HepG2 (cell line): ENCODE data around the gene GPATCH3. TPM values are rescaled to one million over a fixed set of nuclear protein-coding genes. Genes with fewer than 3 reads are reported as not detected.

Source experiments
- AGO1 ChIP-seq: fragments of 200-400 bp; formaldehyde crosslinking; IDR thresholded peaks from 2 replicates; pipeline ENCODE4 v1.6.1; 2017; ENCODE audit warnings: mild to moderate bottlenecking, low read depth, low read length, moderate library complexity; ENCODE audit not compliant: poor library complexity, severe bottlenecking
- AHR ChIP-seq: IDR thresholded peaks from 2 replicates; pipeline ENCODE4 v1.6.1; 2018; ENCODE audit warnings: missing genetic modification reagents, missing compliant biosample characterization
- DR1 ChIP-seq: sonication (generic); formaldehyde crosslinking; IDR thresholded peaks from 2 replicates; pipeline ENCODE4 v1.8.0; 2021; ENCODE audit warnings: mild to moderate bottlenecking, missing genetic modification reagents, inconsistent platforms
- LCORL ChIP-seq, 2 experiments: fragments of 450-650 bp in 1 of 2; sonication (generic) in 1 of 2; formaldehyde crosslinking in 1 of 2; IDR thresholded peaks; 2 replicates each; pipeline versions ENCODE4 v1.5.0 to v1.6.1; 2017 to 2020; ENCODE audit warnings: antibody characterized with exemption in 1 of 2, missing genetic modification reagents in 1 of 2
- MIER3 ChIP-seq: IDR thresholded peaks from 2 replicates; pipeline ENCODE4 v1.6.1; 2016; ENCODE audit warnings: missing compliant biosample characterization, borderline replicate concordance
- PBX2 ChIP-seq: IDR thresholded peaks from 2 replicates; pipeline ENCODE4 v1.6.1; 2016; ENCODE audit warnings: control low read depth
- RAD51 ChIP-seq: fragments of 450-650 bp; IDR thresholded peaks from 2 replicates; pipeline ENCODE4 v1.6.1; 2016; ENCODE audit warnings: borderline replicate concordance
- TOE1 ChIP-seq: sonication (generic); formaldehyde crosslinking; IDR thresholded peaks from 2 replicates; pipeline ENCODE4 v1.4.0; 2020; ENCODE audit warnings: mild to moderate bottlenecking, missing genetic modification reagents
- TP53 ChIP-seq: sonication (generic); formaldehyde crosslinking; conservative IDR thresholded peaks from 2 replicates; pipeline ENCODE4 v1.4.0; 2020; ENCODE audit warnings: missing genetic modification reagents
- ZBTB7B ChIP-seq: sonication (generic); formaldehyde crosslinking; IDR thresholded peaks from 2 replicates; pipeline ENCODE4 v1.4.0; 2020; ENCODE audit warnings: missing genetic modification reagents
- ZNF10 ChIP-seq: sonication (generic); formaldehyde crosslinking; IDR thresholded peaks from 2 replicates; pipeline ENCODE4 v1.4.0; 2020; ENCODE audit warnings: mild to moderate bottlenecking, low read depth, missing genetic modification reagents, borderline replicate concordance
- ZNF274 ChIP-seq: sonication (generic); formaldehyde crosslinking; IDR thresholded peaks from 2 replicates; pipeline ENCODE4 v1.5.1; 2020; ENCODE audit warnings: mild to moderate bottlenecking, missing genetic modification reagents
- ZNF407 ChIP-seq: sonication (generic); formaldehyde crosslinking; IDR thresholded peaks from one replicate; pipeline ENCODE4 v1.5.1; 2020; ENCODE audit warnings: mild to moderate bottlenecking, missing genetic modification reagents; ENCODE audit errors: not compliant biosample characterization
- ZNF572 ChIP-seq: sonication (generic); formaldehyde crosslinking; IDR thresholded peaks from 2 replicates; pipeline ENCODE4 v1.5.1; 2020; ENCODE audit warnings: mild to moderate bottlenecking, missing genetic modification reagents
- ZNF598 ChIP-seq: sonication (generic); formaldehyde crosslinking; IDR thresholded peaks from 2 replicates; pipeline ENCODE4 v1.5.1; 2020; ENCODE audit warnings: mild to moderate bottlenecking, missing genetic modification reagents, borderline replicate concordance
- ZNF724P ChIP-seq: sonication (generic); formaldehyde crosslinking; IDR thresholded peaks from 2 replicates; pipeline ENCODE4 v1.8.0; 2022; ENCODE audit warnings: missing genetic modification reagents, borderline replicate concordance
- ZNF761 ChIP-seq: sonication (generic); formaldehyde crosslinking; conservative IDR thresholded peaks from 2 replicates; pipeline ENCODE4 v1.4.0; 2020; ENCODE audit warnings: mild to moderate bottlenecking, missing genetic modification reagents
- ZSCAN5A ChIP-seq: sonication (generic); formaldehyde crosslinking; IDR thresholded peaks from 2 replicates; pipeline ENCODE4 v1.8.0; 2022; ENCODE audit warnings: mild to moderate bottlenecking, missing genetic modification reagents, borderline replicate concordance
- polyA plus RNA-seq, 8 experiments: library from polyadenylated mRNA; depleted of rRNA in 3 of 8; stranded (reverse) in 7 of 8; unstranded in 1 of 8; fragments of >200 nt; fragmentation: Illumina TruSeq in 4 of 8; extraction: Trizol in 4 of 8; gene quantifications; 2 replicates each; pipeline versions ENCODE4 v1.2.1 to v1.2.3, GENCODE V29; 2011 to 2016; ENCODE audit warnings: low read depth in 4 of 8, missing spikeins in 1 of 8, mixed read lengths in 1 of 8; ENCODE audit not compliant: insufficient read depth in 1 of 8
- total RNA-seq, 5 experiments: library from RNA; depleted of rRNA; stranded (reverse); fragments of >200 nt; fragmentation: Illumina TruSeq; extraction: Trizol; gene quantifications; 2 replicates each; pipeline ENCODE4 v1.2.3, GENCODE V29; 2016; ENCODE audit warnings: low read depth in 1 of 5

GPATCH3 gene
- total and polyA plus RNA-seq, 2 of the 13 experiments (the other 11 are each of a cell fraction or from before 2014, with no cell fraction given): 8.3 to 11.0 TPM

- TF ChIP-seq ZNF407 (CRISPR knock-in tag) (peak; percentile 77), TOE1 (no peak; the same call in 1 of the 2 replicates), ZSCAN5A (CRISPR knock-in tag) (no peak; the same call in 1 of the 2 replicates), DR1 (CRISPR knock-in tag) (peak; percentile 97), ZNF761 (CRISPR knock-in tag) (peak; percentile 97), MIER3 (CRISPR knock-in tag) (peak; percentile 96), ZBTB7B (peak; percentile 98), ZNF10 (CRISPR knock-in tag) (no peak), AHR (0 out of 2 replicates have a peak, but pooled peaks have one; percentile 37), ZNF724P (no peak), ZNF572 (CRISPR knock-in tag) (no peak; the same call in 1 of the 2 replicates), PBX2 (CRISPR knock-in tag) (peak; percentile 55; the same call in 1 of the 2 replicates), ZNF274 (CRISPR knock-in tag) (peak; percentile 80), ZNF598 (CRISPR knock-in tag) (peak; percentile 66; the same call in 1 of the 2 replicates), RAD51 (peak; percentile 35; the same call in 1 of the 2 replicates), LCORL (IDR thresholded peaks at IDR 0.05) (no peak), LCORL (CRISPR knock-in tag; IDR thresholded peaks at IDR 0.05) (peak; percentile 98), AGO1 (no peak), TP53 (CRISPR knock-in tag) (0 out of 2 replicates have a peak, but pooled peaks have one; percentile 75)
Observed at GRCh38 chr1:26913754-26914619, 13.7 kb upstream of the GPATCH3 start, which contains the start of gene NR0B2 (continued).
